C4-2B (cell line): Measurements from ENCODE around the gene PRXL2A.
"Not testable (repeated sequence)": the region's sequence is repeated elsewhere in the genome, so short reads cannot be mapped to it uniquely, and the experiment has no call there.

ENCODE experiments used
- H3K27ac ChIP-seq: fragments of 450-650 bp; 2 replicates; pipeline ENCODE4 v1.5.1; 2017
- CTCF ChIP-seq: fragments of 450-650 bp; conservative IDR thresholded peaks from 2 replicates; pipeline ENCODE4 v1.5.1; 2017; ENCODE audit warnings: mild to moderate bottlenecking
- ZFX ChIP-seq: fragments of 450-650 bp; IDR thresholded peaks from 2 replicates; pipeline ENCODE4 v1.6.1; 2017

PRXL2A gene

GRCh38 chr10:80474941-80475340 is 66.6 kb downstream of the PRXL2A start:
- H3K27ac ChIP-seq = no peak overlapping the region
- no peak for TF ChIP-seq ZFX
- no peak for TF ChIP-seq CTCF

GRCh38 chr10:80475641-80476040 is 67.3 kb downstream of the PRXL2A start:
- not testable (repeated sequence) for H3K27ac ChIP-seq

- H3K27ac ChIP-seq = no peak overlapping the region
- TF ChIP-seq CTCF = no peak
- TF ChIP-seq ZFX = no peak
Observed at GRCh38 chr10:80476685-80477084, 68.3 kb downstream of the PRXL2A start.

GRCh38 chr10:80477813-80478212 is 69.5 kb downstream of the PRXL2A start:
- no peak overlapping the region for H3K27ac ChIP-seq
- TF ChIP-seq ZFX = no peak
- no peak for TF ChIP-seq CTCF

GRCh38 chr10:80480373-80480772 is 72.0 kb downstream of the PRXL2A start:
- not testable (repeated sequence) for H3K27ac ChIP-seq

GRCh38 chr10:80480852-80481251 is 72.5 kb downstream of the PRXL2A start:
- TF ChIP-seq ZFX (no peak), CTCF (no peak)
- no peak overlapping the region for H3K27ac ChIP-seq

GRCh38 chr10:80484243-80484642 is 75.9 kb downstream of the PRXL2A start:
- TF ChIP-seq CTCF (no peak), ZFX (no peak)
- no peak overlapping the region for H3K27ac ChIP-seq

- H3K27ac ChIP-seq = no peak overlapping the region
- no peak for TF ChIP-seq CTCF
- TF ChIP-seq ZFX = no peak
Observed at GRCh38 chr10:80484676-80485075, 76.3 kb downstream of the PRXL2A start.
